T follicular helper cell (primary cell): ENCODE data around the gene MIPEP.
"Not testable (repeated sequence)": the region's sequence is repeated elsewhere in the genome, so short reads cannot be mapped to it uniquely, and the experiment has no call there.

Experiments used
- DNase-seq: peaks from one replicate; pipeline ENCODE4 v3.0.0-alpha.2; 2020; ENCODE audit warnings: low read depth

MIPEP gene

DNA sequence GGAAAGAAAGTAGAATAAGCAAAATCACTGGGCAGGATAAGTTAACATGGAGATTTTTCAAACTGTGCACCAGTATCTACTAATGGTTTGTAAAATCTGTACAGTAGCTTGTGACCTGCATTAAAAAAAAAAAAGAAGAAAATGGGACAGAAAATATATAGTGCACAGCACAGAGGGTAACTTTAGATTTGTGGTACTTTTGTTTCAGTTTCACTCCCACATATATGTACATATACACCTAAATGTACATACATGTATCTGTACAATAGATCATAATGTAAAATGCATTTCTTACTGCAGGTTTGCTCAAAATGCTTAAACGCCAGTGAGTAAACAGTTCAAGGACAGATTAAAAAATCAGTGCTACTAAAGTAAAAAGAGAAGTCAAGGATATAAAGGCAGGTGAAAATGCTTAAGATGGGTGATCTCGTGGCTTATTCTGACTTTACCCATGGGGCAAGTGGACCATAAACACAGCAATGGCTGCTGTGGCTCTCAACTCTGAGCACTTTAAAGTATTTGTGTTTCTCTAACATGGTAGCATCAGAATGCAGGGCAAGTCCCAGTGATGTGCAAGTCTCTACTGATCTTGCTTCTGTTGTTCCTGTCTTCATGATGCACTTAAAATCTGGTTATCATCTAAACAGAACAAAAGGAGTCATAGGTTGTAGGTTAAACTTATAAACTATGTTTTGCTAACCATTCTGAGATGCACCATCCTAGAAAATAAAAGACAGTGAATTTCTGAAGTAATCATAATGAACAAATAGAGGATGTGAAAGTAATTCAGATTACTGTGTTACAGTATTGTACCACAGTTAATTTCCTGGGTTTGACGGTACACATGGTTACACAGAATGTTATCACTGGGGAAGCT lies 112.3 kb downstream of the MIPEP start:
- no peak for DNase-seq

DNA sequence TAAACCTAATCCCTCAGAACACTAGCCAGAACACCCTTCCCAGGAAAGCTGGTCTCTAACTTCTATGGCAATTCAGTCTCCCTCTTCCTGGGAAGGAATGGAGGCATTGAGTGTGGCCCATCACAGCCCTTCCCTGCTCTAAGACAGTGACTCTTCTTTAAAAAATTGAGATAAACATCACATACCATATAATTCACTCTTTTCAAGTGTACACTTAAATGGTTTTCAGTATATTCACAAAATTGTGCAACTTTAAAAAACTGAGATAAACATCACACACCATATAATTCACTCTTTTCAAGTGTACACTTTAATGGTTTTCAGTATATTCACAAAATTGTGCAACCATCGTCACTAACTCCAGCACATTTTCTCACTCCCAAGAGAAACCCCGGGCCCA lies 116.5 kb downstream of the MIPEP start:
- DNase-seq, result no peak

DNA sequence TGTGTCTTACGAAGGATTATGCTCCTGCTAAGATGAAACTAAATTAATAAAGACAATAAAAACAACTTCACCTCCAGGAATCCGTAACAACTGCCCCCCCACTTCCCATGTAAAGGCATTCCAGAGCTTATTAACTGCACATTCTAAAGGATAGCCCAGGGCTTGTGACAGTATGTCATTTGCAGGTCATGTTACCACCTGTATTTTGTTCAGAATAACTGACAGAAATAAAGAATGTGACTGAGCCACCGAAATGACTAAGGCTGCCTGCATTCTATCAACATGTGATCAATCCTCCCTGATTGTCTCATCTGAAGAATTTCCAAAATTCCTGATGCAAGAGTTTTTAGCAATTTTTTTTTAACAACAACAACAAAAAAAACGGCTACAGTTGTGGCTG lies 117.2 kb downstream of the MIPEP start:
- no peak for DNase-seq

- no peak for DNase-seq
Measured at GRCh38 chr13:23771552-23771951, 117.6 kb downstream of the MIPEP start.

GRCh38 chr13:23770973-23771372 lies 118.2 kb downstream of the MIPEP start:
- no peak for DNase-seq

DNA sequence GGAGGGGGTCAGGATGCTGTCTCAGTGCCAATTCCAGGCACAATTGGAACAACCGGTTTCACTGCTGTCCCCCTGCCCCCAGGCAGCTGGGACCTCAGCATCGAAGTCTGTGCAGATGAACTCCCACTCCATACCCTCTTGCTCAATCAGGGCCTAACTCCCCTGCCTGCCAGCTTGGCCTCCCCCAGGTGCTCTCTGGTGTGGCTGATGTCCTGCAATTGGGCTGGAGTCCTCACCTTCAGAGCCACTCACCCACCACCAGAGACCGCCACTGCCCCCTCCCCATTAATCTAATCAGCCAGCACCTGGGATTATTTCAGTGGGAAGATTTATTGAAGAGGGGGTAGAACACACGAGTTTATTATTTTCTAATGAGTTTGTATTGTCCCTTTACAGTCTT lies 118.8 kb downstream of the MIPEP start:
- no peak for DNase-seq

GRCh38 chr13:23769401-23769800 lies 119.8 kb downstream of the MIPEP start:
- no peak for DNase-seq

DNA sequence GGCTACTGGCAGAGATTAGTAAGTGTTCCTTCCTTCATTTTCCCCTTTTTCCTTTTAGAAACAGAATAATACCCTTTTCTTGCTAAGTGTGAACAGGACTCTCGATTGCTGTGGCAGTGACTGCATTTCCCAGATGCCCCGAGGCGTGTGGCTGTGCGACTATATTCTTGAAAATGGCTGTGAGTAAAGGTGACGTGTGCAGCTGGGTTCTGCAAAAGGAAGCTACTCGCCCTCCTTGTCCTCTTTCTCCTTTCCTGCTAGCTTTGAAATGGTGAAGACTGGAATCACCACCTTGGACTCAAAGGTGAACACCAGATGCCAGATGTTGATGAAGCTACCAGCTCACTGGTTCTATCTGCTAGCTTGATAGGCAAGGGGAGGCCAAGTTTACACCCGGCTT lies 121.4 kb downstream of the MIPEP start:
- DNase-seq, result no peak

- no peak for DNase-seq
Measured at GRCh38 chr13:23766939-23767338, 122.3 kb downstream of the MIPEP start.

DNA sequence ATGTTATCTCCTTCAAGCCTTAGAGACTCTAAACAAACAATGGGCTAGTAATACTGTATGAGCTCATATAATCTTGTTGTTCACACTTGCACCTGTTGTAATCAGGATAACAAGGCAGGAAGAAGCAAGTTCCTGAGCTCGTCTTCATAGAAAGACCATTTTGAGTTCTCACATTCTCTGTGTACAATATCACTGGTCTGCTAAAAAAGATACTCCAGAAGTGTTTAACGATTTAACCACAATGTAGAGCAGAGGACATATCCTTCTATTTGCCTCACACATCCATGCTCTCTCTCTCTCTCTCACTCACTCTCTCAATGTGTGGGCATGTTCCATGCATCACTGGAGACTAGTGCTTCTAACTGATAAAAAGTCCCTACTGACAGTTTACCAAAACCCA lies 122.9 kb downstream of the MIPEP start:
- DNase-seq, result no peak

GRCh38 chr13:23765531-23765930 lies 123.7 kb downstream of the MIPEP start:
- DNase-seq, result no peak

GRCh38 chr13:23763318-23763717 lies 125.9 kb downstream of the MIPEP start:
- DNase-seq, result no peak

DNA sequence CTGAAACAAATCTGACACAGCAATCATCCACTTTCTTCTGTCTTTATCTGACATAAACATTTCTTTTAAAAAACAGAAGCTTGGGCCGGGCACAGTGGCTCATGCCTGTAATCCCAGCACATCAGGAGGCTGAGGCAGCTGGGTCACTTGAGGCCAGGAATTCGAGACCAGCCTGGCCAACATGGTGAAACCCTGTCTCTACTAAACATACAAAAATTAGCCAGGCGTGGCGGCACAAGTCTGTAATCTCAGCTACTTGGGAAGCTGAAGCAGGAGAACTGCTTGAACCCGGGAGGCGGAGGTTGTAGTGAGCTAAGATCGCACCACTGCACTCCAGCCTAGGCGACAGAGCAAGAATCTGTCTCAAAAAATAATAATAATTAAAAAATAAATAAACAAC lies 127.4 kb downstream of the MIPEP start:
- DNase-seq, result not testable (repeated sequence)

- DNase-seq, result no peak
Measured at GRCh38 chr13:23760000-23760399, 129.2 kb downstream of the MIPEP start.

DNA sequence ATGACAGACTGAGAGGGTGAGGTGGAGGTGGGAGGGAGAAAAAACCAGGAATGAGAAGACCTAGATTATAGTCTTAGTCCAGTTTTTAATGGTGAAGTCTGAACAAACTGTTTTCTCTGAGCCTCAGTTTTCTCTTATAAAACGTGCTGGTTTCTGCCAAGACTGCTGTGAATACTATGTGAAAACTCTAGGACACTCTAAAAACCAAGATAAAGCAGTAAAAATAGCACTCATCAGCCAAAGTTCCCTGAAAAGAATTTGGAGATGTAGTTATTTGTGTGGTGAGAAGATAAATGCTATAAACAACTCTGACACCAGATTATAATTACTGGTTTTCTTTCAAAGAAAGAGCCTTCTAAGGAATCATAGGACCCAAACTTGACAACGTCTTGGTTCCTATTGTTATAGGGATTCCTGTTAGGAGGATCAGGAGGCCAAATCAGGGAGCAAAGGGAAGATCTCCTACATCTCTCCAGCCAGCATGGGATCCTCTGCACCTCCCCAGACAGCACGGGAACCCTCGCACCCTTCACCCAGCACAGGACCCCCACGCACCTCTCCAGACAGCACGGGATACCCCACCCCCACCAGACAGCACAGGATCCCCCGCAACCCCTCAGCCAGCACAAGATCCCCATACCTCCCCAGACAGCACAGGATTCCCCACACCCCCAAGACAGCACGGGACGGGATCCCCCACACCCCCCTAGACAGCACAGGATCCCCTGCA lies 130.2 kb downstream of the MIPEP start:
- DNase-seq, result no peak

DNA sequence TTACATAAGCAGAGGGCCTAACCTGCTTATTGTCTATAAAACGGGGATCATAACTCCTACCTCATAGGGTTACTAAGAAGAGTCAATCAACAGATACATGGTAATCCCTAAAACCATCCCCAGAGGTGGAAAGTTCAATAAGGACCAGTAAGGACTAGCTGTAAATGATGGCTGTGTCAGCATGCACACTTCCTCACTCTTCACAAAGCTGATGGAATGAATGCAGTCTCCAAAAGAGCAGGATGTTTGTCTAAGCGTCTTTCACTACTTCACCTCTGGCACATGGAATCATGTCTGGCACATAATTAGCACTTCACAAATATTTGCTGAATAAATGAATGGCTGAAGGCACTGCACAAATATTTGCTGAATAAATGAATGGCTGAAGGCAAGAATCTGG lies 134.2 kb downstream of the MIPEP start:
- DNase-seq, result no peak

GRCh38 chr13:23754506-23754905 lies 134.7 kb downstream of the MIPEP start:
- no peak for DNase-seq

DNA sequence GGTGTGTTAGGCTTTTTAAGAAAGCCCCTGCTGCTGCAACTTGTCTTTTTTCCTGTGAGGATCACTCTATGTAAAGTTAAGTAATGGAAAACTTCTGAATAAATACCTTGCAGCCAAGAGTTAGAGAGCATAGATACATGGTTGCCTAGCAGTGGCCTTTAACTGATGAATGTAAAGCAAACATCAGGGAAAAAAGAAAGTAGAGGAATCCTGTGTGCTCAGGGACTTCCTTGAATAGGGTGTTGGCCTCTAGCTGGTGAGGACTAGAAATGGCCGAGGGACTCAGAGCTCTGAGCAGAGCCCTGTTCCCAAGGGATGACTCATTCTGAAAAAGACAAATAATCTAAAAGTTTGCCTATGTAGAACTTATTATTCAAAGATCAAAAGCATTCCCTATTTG lies 135.7 kb downstream of the MIPEP start:
- no peak for DNase-seq

DNA sequence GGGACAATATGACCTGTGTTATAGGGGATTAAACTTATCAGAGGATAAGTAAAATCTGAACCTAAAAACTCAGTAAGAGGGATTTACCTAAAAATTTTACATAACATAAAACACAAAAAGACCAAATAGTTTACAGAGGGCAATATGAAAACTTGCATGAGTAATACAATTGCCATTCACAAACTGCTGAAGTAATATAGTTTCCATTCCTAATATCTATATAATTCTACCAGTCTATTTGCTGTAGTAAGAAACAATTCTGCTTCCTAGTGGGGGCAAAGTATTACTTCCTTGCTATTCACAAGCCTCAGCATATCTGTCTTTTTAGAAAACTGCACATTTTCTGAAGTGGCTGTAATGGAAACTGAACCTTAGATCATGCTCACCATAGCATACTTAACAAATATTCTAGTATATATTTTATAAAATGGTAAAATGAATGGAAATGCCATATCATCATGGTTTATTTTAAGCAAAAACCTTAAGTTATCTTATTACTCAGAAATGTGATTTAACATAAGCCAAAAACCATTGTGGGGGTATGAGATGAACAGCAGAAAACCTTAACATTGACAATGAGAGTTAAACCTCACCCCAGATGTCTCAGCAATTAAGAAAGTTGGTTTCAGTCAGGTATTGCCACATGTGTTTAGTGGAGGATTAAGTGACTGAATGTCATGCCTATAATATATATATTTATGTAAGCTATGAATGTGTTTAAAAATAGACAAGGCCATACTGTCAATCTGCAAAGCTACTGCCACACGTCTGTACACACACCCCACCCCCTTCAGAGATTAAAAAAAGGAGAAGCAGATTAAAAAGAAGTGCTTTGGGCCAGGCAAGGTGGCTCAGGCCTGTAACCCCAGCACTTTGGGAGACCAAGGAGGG lies 136.8 kb downstream of the MIPEP start:
- no peak for DNase-seq

DNA sequence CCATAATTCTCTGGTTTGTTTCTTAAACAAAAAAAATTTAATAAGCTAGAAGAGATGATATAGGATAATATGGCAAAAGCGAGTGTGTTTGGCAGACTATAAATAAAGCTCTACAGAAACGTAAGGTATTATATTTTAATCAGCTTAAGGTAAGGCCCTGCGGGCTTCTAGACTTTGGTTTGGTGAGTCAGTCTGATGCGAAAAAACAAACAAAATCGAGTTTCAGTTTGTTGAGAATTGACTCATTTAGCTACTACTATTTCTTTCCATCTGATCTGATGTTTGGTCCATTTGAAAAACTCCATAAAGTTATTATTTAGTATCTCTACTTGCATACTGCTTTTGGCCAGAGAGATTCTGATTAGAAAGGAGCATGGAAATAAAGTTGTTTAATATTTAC lies 138.0 kb downstream of the MIPEP start:
- DNase-seq, result no peak

DNA sequence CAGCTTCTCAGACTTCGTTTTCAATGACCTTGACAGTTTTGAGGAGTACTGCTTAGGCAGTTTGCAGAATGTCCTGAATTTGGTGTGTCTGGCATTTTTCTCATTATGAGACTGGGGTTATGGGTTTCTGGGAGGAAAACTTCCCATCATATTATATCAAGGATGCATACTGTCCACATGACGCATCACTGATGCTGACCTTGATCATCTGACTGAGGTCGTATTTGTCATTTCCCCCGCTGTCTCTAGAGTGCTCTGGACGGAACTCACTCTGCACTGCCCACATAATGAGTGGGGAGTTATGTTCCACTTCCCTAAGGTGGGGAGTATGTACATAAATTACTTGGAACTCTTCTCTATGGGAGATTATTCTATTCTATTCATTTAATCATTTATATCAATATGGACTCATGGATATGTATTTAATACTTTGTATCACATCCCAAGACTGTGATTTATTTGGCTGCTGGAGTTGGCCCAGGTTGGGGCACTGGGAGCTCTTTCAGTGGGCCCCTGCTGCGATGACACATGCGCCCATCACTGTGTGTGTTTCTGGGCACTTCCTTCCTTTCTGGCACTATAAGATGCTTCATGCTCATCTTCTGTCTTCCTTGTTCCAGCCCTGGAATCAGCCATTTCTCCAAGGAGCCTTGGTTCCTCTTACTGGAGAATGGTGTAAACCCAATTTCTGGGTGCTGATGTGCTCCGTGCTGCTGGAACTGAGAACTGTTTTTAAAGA lies 138.6 kb downstream of the MIPEP start:
- DNase-seq, result no peak
